Right lobe of liver (tissue), 6 donors: ENCODE results near the gene SMPD4. TPM values are rescaled to one million over a fixed set of nuclear protein-coding genes. Genes with fewer than 3 reads are reported as not detected.
"Not testable (repeated sequence)": the region's sequence is repeated elsewhere in the genome, so short reads cannot be mapped to it uniquely, and the experiment has no call there.

Experiments used
- ATAC-seq, 4 donors: fragments of 200-7000 bp; cut with Tn5 transposase; one replicate each; pipeline ENCODE4 v1.9.1; 2020; ENCODE audit warnings: mild to moderate bottlenecking in 4 of 4, moderate library complexity in 4 of 4
- DNase-seq, 3 donors: peaks; one replicate each; pipeline ENCODE4 v3.0.0-alpha.2; 2020
- H3K27ac ChIP-seq, 3 donors: fragments of 200-600 bp; one replicate each; pipeline ENCODE4 v1.8.0; 2022
- H3K27me3 ChIP-seq, 2 donors: fragments of 200-600 bp; one replicate each; pipeline ENCODE4 v1.8.0; 2022
- H3K36me3 ChIP-seq, 4 donors: fragments of 200-600 bp; sonication (generic) in 1 of 4; one replicate each; pipeline versions ENCODE4 v1.5.1 to v1.8.0; 2017 to 2022; ENCODE audit warnings: control low read depth in 1 of 4
- H3K4me1 ChIP-seq, 4 donors: fragments of 200-600 bp; sonication (generic) in 1 of 4; one replicate each; pipeline versions ENCODE4 v1.5.1 to v1.8.0; 2017 to 2022; ENCODE audit warnings: control low read depth in 1 of 4
- H3K4me3 ChIP-seq, 3 donors: fragments of 200-600 bp; one replicate each; pipeline ENCODE4 v1.8.0; 2022
- H3K9me3 ChIP-seq, 4 donors: fragments of 200-600 bp; sonication (generic) in 1 of 4; one replicate each; pipeline versions ENCODE4 v1.5.1 to v1.8.0; 2017 to 2022; ENCODE audit warnings: control low read depth in 1 of 4
- WGBS: methylation state at CpG from one replicate; pipeline ENCODE4 v1.1.6; 2018; ENCODE audit warnings: low coverage, low lambda C conversion rate; ENCODE audit not compliant: insufficient coverage; ENCODE audit errors: missing lambda C conversion rate; 5-methylcytosine and 5-hydroxymethylcytosine counted together
- intact Hi-C, 2 donors: fragments of 100-400 bp; cut with DNase I; formaldehyde crosslinking; loops; one replicate each; pipeline versions ENCODE4 v1.11.2 to v1.14.1; 2022
- small RNA-seq, 2 experiments: library from RNA; depleted of rRNA; stranded (forward); fragments of <200 nt; gene quantifications; one replicate each; pipeline ENCODE3, GENCODE V24; 2016
- total RNA-seq, 6 experiments: library from RNA; depleted of rRNA in 2 of 6; stranded (reverse); fragments of >200 nt in 2 of 6; fragmentation: NEBNext Ultra II Directional in 3 of 6; extraction: Animal tissue kit (Norgen Biotek cat#: 25700) in 3 of 6; gene quantifications; one replicate each; pipeline versions ENCODE4 v1.1.0 to v1.2.4, GENCODE V29; 2016 to 2023
- donor health status: DM: no; HTN: yes; CAD: no.
- donor health status: DM: no; HTN: no; CAD: no.
- donor health status: DM: no; HTN: no; CAD: no.
- donor health status: DM: no; HTN: yes; CAD: no.
- donor health status: DM: no; HTN: yes; CAD: no.

SMPD4 gene
- total RNA-seq, 6 experiments from 2014 or later, result 19.0 to 24.3 (median 21.6) TPM

DNA sequence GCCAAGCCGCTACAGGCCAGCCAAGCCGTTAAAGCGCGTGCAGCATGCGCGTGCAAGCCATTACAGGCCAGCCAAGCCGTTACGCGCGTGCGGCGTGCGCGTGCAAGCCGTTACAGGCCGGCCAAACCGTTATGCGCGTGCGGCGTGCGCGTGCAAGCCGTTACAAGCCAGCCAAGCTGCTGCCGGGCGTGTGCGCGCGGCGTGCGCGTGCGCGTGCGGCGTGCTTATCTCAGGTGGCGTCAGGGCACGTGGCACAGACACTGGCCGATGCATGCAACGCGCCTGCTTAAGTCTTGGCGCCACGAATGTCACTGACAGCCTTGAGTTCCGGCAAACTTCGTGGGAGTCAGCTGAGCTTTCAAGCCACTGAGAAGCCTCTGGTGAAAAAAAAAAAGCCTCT, 60.5 kb downstream of the SMPD4 start:
- ATAC-seq, H3K27me3 ChIP-seq, intact Hi-C loops, H3K27ac ChIP-seq, H3K4me1 ChIP-seq, DNase-seq, H3K36me3 ChIP-seq, H3K4me3 ChIP-seq, H3K9me3 ChIP-seq: not testable (repeated sequence)
- 90% methylated on average over 32 of the region's 45 CpGs for WGBS

DNA sequence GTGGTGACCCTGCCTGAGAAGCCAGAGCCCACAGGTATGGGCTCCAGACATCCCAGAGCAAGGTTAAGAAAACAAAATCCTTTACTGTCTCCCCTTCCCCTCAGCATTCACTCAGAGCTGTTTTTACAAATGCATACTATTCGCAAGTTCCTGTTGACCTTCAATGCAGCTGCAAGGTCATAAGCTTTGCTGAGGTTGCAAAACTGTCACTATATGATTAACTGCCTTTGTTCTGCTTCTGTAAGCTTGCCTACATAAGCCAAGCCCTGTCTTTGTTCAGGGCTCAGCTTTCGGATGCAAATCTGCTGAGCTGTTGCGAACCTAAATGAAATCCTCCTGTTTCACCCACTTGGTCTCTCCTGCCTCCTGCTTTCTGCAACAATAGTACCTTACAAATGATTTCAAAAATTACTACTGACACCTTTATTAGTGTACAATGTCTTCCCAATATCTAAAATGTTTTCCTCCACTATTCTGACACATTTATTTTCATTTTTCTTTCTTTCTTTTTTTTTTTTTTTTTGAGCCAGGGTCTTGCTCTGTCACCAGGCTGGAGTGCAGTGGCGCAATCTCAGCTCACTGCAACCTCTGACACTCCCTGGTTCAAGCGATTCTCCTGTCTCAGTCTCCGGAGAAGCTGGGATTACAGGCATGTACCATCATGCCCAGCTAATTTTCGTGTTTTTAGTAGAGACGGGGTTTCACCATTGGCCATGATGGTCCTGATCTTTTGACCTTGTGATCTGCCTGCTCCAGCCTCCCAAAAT, 78.6 kb downstream of the SMPD4 start:
- WGBS, result 51% methylated on average over 3 of the region's 8 CpGs
- intact Hi-C loops, result not testable (repeated sequence)

More for the DNA sequence above, 78.6 kb downstream of the SMPD4 start:
- H3K4me1 ChIP-seq, H3K9me3 ChIP-seq, H3K27ac ChIP-seq, ATAC-seq, H3K4me3 ChIP-seq, H3K27me3 ChIP-seq, DNase-seq, H3K36me3 ChIP-seq: not testable (repeated sequence)

Small RNA genes lying within 50 kb of the gene (small RNA-seq; reads per million reads assigned to genes)
- 0 reads per million in 2 experiments for gene RNU6-1049P

Other genes with a start within 250 kb of the SMPD4 start
- gene RAB6C, start 201.9 kb downstream of the SMPD4 start, total RNA-seq, result not detected
- not detected for gene POTEF, start 52.4 kb downstream of the SMPD4 start, total RNA-seq
- under 1 TPM in 3 of 6 experiments, not detected in 3; 0.19 to 0.74 (median 0.26) TPM for gene CCDC74B, start 36.5 kb downstream of the SMPD4 start, total RNA-seq
- gene MZT2B, start 660 bp upstream of the SMPD4 start, total RNA-seq, result 100 to 1,000 TPM in 2 of 6 experiments, 10 to 100 TPM in 4; 69.5 to 125 (median 89.1) TPM
- not detected for gene TUBA3E, start 16.8 kb upstream of the SMPD4 start, total RNA-seq
- 100 to 1,000 TPM in 2 of 6 experiments, 10 to 100 TPM in 4; 43.1 to 136 (median 56.7) TPM for gene IMP4, start 161.3 kb upstream of the SMPD4 start, total RNA-seq
- 10 to 100 TPM; 25.6 to 43.5 (median 30.3) TPM for gene PTPN18, start 174.5 kb upstream of the SMPD4 start, total RNA-seq